ENCODE data around the gene TCEA2. TPM values are rescaled to one million over a fixed set of nuclear protein-coding genes. Genes with fewer than 3 reads are reported as not detected.
A peak's percentile ranks its signal among the peaks of the same experiment; 100 is the strongest.

The TCEA2 gene
- polyA plus RNA-seq, 1 experiment = 34.2 TPM

- TF ChIP-seq CTCF (IDR thresholded peaks at IDR 0.05; ENCODE audit: insufficient read depth, low read depth, low read length) = peak; percentile 60
- DNase-seq (ENCODE audit: low read depth) = no peak
- POLR2A ChIA-PET = no interaction called here
- Histone ChIP-seq H3K4me3 (ENCODE audit: low read depth, low read length) (peak overlapping the region; percentile 45), H3K36me3 (ENCODE audit: control insufficient read depth, insufficient read depth, low read length) (peaks cover 1% of the 10 kb centered on the region), H3K27me3 (ENCODE audit: control insufficient read depth, insufficient read depth, low read length) (peaks cover 21% of the 10 kb centered on the region)
- CTCF ChIA-PET = interaction anchor here (0.5 to 5.0 kb wide), 24 partner anchors 9 to 541 kb away, joined by 3 to 76 read pairs (median 4); partner anchors contain the start of genes PRPF6, PTK6, RGS19 and SAMD10
Observed at GRCh38 chr20:64038565-64039292, 24.3 kb upstream of the TCEA2 start.

GRCh38 chr20:64039293-64040160, 23.5 kb upstream of the TCEA2 start:
- CTCF ChIA-PET = interaction anchor here (0.6 to 5.0 kb wide), 19 partner anchors 10 to 542 kb away, joined by 3 to 76 read pairs (median 4); partner anchors contain the start of genes PRPF6, PTK6, SAMD10 and TCEA2

GRCh38 chr20:64040231-64041039, 22.6 kb upstream of the TCEA2 start:
- CTCF ChIA-PET = interaction anchor here (0.7 to 5.0 kb wide), 10 partner anchors 13 to 503 kb away, joined by 3 to 76 read pairs (median 4); partner anchors contain the start of genes PRPF6, PTK6, SAMD10 and UCKL1
- no peak for TF ChIP-seq CTCF (IDR thresholded peaks at IDR 0.05; ENCODE audit: insufficient read depth, low read depth, low read length)
- POLR2A ChIA-PET = no interaction called here
- no peak for DNase-seq (ENCODE audit: low read depth)
- Histone ChIP-seq H3K27me3 (ENCODE audit: control insufficient read depth, insufficient read depth, low read length) (peaks cover 22% of the 10 kb centered on the region), H3K36me3 (ENCODE audit: control insufficient read depth, insufficient read depth, low read length) (no peaks in the 10 kb centered on the region), H3K4me3 (ENCODE audit: low read depth, low read length) (no peak overlapping the region)

More at GRCh38 chr20:64039293-64040160, 23.5 kb upstream of the TCEA2 start:
- H3K36me3 ChIP-seq (ENCODE audit: control insufficient read depth, insufficient read depth, low read length) = no peaks in the 10 kb centered on the region; the same call in 1 of the 2 replicates
- POLR2A ChIA-PET = no interaction called here
- peaks cover 21% of the 10 kb centered on the region for H3K27me3 ChIP-seq (ENCODE audit: control insufficient read depth, insufficient read depth, low read length)
- peak overlapping the region; percentile 45 for H3K4me3 ChIP-seq (ENCODE audit: low read depth, low read length)
- DNase-seq (ENCODE audit: low read depth) = no peak
- no peak for TF ChIP-seq CTCF (IDR thresholded peaks at IDR 0.05; ENCODE audit: insufficient read depth, low read depth, low read length)

- ChIA-PET POLR2A (no interaction called here), CTCF (interaction anchor here (0.9 to 5.0 kb wide), 3 partner anchors 13 to 85 kb away, joined by 3 to 76 read pairs (median 3); partner anchors contain the start of gene UCKL1)
- H3K4me3 ChIP-seq (ENCODE audit: low read depth, low read length) = no peak overlapping the region
- no peaks in the 10 kb centered on the region for H3K36me3 ChIP-seq (ENCODE audit: control insufficient read depth, insufficient read depth, low read length)
- H3K27me3 ChIP-seq (ENCODE audit: control insufficient read depth, insufficient read depth, low read length) = peaks cover 28% of the 10 kb centered on the region
- DNase-seq (ENCODE audit: low read depth) = no peak
- no peak for TF ChIP-seq CTCF (IDR thresholded peaks at IDR 0.05; ENCODE audit: insufficient read depth, low read depth, low read length)
Observed at GRCh38 chr20:64041040-64041780, 21.8 kb upstream of the TCEA2 start.

Data from BJ (cell line).